HPDE6-E6E7 (cell line): ENCODE data around the gene LIME1.

Experiments used
- DNase-seq: peaks from one replicate; pipeline ENCODE4 v3.0.0; 2011; ENCODE audit warnings: missing footprints; ENCODE audit errors: extremely low spot score

The LIME1 gene, protein sequence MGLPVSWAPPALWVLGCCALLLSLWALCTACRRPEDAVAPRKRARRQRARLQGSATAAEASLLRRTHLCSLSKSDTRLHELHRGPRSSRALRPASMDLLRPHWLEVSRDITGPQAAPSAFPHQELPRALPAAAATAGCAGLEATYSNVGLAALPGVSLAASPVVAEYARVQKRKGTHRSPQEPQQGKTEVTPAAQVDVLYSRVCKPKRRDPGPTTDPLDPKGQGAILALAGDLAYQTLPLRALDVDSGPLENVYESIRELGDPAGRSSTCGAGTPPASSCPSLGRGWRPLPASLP

DNA sequence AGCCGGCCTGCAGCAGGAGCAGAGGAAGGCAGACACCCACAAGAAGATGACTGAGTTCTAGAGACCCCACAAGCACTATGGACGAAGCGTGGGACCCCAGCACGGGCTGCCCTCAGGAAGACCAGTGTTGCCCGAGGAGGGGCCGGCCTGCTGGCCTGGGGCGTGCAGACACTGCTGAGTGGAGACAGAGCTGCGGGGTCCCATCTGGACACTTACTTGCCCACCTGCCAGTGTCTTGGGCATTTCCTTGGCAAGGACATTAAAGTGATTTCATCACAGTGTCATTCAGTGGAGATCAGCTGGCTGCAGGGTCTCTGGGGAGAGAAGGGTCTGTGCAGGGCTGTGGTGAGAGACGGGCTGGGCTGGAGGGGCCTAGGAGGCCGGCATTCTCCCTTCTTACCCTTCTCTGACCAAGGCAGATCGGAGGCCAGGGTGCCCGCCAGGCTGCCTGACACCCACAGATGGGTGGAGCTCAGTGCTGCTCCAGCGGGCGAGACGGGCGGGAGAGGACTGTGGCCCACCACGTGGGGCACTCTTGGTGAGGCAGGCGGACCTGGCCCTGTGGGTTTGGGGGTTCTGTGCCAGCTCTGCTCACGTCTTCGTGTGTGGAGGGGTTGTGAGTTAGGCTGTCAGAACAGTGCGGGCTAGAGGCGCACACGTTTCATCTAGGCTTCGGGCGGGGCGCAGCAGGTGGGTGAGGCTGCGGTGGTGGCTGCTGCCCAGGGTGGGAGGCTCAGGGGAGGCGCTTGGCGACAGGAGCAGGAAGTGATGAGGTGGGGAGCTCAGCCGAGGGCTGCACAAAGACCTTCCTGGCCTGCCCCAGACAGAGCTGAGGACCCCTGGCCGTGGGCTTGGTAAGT lies at the start of gene LIME1:
Gene LIME1, plus strand, starts transcription at position 806 of the 860 bp plus-strand sequence. CDS start 886 bp downstream, outside the sequence.
- DNase-seq, result no peak

DNA sequence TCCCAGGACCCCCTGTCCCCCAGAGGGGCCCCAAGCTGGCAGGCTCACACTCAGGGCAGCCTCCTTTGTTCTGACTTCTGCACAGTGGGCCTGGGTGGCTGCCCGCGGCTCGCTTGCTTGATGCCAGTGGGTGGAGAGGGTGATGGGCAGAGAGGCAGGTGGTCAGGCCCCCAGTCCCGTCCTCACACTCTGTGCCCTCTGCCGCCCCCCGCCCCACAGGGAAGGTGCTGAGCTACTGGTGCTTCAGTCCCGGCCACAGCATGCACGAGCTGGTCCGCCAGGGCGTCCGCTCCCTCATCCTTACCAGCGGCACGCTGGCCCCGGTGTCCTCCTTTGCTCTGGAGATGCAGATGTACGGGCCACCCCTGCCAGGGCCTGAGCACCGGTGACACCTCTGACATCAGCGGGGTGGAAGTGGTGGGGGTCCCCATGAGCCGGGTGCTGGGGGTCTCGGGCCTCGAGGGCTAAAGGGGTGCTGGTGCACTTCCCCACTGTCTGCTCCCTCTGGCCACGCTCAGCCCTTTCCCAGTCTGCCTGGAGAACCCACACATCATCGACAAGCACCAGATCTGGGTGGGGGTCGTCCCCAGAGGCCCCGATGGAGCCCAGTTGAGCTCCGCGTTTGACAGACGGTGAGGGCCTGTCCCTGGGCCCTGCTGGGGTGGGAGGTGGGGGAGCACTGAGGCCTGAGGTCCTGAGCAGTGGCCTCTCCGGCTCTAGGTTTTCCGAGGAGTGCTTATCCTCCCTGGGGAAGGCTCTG lies 48.9 kb upstream of the LIME1 start:
- no peak for DNase-seq

DNA sequence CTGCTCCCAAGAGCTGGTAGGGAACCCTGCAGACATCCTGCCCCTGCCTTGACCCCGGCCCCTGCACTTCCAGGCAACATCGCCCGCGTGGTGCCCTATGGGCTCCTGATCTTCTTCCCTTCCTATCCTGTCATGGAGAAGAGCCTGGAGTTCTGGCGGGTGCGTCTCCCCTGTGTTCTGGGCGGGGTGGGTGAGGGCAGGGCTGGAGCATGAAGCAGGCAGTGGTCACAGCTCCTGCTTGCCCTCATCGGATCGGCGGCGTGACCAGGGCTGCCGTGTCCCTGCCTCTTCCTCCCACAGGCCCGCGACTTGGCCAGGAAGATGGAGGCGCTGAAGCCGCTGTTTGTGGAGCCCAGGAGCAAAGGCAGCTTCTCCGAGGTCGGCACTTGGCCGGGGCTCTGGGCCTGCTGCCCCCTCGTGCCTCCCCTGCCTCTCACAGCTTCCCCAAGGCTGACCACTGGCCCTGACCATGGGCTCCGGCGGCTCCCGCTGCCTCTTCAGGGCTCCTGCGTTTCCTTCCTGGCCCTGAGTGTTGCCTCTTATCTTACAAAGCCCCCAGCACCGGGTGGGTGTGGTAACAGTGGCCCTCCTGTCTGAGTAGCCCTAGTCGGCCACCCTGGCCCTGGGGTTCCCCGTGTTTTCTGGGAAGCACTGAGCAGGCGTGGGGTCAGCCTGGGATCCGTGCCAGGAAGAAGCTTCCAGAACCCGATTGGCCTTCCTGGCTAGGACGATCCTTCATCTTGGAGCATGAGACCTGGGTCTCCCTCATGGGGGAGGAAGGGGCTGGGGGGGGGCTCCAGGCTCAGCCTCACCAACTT lies 48.0 kb upstream of the LIME1 start:
- no peak for DNase-seq

DNA sequence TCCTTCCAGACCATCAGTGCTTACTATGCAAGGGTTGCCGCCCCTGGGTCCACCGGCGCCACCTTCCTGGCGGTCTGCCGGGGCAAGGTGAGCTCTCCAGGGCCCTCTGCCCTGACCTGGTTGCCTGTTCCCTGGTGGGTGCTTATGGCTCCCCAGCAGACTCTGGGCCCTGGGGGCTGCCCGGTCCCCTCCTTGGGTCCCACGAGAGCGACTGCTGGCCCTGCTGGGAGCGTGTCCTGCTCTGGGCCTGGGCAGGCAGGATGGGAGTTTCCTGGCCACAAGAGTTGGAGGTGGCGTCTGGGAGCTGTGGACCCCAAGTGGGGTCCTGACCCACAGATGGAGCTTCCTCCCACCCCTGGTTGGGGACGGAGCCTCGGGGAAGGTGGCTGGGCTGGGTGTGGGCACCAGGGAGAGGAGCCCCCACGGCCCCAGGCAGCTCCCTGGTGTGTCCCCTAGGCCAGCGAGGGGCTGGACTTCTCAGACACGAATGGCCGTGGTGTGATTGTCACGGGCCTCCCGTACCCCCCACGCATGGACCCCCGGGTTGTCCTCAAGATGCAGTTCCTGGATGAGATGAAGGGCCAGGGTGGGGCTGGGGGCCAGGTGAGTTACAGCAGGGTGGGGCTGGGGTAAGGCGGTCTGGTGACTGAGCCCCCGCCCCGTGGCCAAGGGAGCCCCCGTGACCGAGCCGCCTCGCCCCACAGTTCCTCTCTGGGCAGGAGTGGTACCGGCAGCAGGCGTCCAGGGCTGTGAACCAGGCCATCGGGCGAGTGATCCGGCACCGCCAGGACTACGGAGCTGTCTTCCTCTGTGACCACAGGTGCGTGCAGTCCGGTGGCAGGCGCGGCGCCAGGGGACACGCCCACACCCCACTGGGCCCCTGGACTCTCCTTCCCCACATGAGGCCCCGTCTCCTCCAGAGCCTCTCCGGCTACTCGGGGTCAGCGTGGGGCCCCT lies 47.1 kb upstream of the LIME1 start:
- DNase-seq, result no peak

DNA sequence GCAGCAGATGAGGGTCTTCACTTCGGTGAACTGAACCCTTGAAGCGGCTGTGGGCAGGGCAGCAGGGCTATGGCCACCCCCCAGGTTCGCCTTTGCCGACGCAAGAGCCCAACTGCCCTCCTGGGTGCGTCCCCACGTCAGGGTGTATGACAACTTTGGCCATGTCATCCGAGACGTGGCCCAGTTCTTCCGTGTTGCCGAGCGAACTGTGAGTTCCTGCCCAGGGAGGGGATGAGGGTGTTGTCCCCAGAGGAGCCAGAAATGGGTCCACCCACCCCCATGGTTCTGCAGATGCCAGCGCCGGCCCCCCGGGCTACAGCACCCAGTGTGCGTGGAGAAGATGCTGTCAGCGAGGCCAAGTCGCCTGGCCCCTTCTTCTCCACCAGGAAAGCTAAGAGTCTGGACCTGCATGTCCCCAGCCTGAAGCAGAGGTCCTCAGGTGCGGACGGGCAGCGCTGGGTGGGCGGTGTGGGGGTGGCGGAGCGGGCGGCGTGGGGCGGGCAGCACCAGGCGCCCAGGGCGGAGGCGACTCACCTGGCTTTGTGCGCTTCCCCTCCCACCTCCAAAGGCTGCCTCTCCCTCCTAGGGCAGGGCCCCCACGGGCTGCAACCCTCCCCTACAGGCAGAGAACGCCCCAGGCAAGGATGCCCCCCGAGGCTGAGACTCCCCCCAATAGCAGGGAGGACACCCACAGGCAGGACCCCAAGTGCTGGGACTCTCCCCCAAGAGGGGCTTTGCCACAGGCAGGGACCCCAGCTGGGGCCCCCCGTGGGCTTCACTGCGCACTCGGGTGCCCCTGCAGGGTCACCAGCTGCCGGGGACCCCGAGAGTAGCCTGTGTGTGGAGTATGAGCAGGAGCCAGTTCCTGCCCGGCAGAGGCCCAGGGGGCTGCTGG lies 46.2 kb upstream of the LIME1 start:
- no peak for DNase-seq

DNA sequence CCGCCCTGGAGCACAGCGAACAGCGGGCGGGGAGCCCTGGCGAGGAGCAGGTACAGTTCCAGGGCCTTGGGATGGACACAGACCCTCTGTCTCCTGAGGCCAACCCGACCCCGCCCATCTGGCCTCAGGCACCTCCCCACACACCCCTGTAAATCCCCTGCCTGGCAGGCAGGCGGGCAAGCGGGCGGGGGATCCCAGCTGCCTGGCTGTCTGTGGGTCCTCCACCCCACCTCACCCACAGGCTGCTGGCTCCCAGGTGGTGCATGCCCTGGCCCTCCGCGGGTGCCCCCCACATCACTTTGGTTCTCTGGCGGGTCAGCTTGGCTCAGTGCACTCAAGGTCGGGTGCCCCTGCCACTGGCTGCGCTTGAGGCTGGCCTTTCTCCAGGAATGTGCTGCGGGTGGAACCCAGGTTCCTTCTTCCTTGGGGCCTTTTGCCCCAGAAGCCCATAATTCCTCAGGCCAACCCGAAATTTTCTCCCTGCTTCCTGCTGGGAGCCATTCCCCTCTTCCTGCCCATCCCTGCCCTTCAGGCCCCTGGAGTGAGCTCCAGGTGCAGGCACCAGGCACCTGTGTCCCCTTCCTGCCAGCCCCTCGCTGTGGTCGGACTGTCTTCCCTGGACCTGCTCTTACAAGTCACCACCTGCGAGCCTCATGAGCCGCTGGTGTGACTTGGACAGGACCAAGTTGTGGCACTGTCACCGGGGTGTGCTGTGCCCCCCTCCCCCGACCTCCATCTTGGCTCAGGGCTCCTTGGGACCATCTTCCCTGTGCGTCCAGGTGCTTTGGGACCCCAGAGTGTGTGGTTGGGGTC lies 45.4 kb upstream of the LIME1 start:
- no peak for DNase-seq

DNA sequence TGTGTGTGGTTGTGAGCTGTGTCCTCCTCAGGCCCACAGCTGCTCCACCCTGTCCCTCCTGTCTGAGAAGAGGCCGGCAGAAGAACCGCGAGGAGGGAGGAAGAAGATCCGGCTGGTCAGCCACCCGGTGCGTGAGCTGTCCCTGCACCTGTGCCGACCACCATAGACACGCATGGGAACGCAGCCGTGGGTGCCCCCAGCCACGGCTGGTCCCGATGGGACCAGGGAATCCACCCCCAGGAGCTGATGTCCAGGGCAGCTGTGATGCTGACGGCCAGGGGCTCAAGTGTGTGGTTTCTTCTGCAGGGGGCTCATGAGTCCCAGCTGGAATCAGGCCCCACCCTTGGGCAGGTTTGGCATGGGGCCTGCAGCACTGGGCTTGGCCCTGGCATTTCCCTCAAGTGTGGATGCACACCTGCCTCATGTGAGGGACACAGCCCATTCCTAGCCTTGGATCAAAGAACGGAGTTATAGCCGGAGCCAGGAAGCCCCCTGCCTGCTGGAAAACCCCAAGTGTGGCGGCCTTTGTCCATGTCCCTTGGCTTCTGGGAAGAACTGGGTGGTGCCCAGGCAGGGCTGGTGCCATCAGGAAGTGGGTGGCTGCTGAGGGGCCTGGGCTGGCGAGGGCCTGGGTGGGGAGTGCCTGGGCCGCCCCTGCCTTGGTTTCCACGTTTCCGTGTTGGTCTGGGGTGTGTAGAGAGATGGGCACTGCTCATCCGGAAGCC lies 44.6 kb upstream of the LIME1 start:
- DNase-seq, result no peak

DNA sequence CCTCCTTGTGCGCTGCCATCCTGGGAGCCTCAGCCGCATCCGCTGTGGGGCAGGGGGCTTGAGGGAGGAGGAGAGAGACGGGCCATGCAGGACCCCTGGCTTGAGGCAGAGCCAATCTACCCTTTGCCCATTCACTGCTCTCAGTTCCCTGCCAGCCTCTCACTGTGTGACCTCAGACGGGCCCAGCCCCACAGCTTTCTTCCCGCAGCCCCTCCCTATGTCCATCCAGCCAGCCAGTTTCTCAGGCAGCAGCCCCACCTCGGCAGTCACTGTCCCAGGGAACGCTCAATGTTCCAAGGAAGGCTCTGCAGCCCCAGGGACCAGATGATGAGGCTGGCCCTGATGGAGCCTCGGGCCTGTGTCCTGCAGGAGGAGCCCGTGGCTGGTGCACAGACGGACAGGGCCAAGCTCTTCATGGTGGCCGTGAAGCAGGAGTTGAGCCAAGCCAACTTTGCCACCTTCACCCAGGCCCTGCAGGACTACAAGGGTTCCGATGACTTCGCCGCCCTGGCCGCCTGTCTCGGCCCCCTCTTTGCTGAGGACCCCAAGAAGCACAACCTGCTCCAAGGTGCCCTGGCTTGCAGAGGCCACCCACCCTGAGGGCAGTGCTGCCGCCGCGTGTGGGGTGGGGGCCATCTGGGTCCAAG lies 43.9 kb upstream of the LIME1 start:
- DNase-seq, result no peak

DNA sequence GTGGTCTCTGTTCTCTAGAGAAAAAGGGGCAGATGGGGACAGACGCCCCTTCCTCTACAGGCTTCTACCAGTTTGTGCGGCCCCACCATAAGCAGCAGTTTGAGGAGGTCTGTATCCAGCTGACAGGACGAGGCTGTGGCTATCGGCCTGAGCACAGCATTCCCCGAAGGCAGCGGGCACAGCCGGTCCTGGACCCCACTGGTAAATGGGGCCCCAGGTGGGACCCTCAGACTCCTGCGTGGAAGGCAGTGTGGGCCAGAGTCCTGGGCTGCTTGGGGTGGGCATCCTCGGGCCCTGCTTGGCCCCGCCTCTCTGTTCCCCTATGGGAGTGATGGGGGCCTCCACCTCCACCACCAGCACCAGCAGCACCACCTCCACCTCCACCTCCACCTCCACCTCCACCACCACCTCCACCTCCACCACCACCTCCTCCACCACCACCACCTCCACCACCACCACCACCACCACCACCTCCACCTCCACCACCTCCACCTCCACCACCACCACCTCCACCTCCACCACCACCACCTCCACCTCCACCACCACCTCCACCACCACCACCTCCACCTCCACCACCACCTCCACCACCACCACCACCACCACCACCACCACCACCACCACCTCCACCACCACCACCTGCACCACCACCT lies 43.3 kb upstream of the LIME1 start:
- no peak for DNase-seq

DNA sequence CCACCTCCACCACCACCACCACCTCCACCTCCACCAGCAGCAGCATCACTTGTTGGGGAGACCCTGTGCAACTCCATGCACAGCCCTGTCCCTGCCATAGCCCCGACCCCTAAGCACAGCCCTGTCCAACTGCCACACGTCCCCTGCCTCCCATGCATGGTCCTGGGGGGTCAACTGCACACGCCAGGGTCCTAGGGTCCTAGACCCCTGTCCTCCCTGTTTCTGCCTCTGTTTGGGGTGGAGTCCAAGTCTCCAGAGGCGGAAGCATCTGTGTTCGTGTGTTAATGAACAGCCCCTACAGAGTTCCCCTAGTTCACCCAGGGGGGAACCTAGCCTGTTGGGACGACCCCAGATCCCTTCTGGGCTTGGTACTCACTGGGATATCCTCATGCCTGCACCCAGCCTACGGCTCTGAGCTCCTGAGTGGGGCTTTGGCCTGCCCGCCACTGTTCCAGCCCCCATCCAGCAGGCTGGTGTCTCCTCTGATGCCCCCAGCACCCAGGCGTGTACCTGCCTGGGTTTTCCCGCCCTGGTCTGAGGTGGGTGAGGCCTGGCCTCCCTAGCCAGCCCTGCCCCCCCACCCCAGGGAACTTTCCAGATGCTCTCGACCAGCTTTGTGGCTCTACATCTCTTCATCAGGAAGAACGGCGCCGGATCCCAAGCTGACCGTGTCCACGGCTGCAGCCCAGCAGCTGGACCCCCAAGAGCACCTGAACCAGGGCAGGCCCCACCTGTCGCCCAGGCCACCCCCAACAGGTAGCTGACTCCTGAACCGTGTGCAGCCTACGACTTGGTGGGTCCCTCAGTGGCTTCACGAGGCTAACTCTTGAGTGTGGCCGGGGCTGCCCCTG lies 42.5 kb upstream of the LIME1 start:
- no peak for DNase-seq

DNA sequence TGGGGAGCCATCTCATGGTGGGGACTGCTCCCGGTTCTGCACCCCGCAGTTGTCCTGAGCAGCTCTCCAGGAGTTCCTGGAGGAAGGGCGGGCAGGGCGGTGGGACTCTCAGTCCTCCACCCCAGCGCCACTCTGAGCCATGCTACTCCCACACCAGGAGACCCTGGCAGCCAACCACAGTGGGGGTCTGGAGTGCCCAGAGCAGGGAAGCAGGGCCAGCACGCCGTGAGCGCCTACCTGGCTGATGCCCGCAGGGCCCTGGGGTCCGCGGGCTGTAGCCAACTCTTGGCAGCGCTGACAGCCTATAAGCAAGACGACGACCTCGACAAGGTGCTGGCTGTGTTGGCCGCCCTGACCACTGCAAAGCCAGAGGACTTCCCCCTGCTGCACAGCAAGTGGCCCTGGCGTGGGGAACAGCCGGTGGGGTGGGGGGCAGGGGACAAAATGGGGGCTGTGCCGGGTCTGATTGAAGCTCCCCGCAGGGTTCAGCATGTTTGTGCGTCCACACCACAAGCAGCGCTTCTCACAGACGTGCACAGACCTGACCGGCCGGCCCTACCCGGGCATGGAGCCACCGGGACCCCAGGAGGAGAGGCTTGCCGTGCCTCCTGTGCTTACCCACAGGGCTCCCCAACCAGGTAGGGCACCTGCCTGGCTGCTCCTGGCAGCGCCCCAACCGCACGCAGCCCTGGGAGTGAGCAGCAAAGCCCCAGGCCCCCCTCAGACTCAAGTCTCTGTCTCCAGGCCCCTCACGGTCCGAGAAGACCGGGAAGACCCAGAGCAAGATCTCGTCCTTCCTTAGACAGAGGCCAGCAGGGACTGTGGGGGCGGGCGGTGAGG lies 41.7 kb upstream of the LIME1 start:
- no peak for DNase-seq

DNA sequence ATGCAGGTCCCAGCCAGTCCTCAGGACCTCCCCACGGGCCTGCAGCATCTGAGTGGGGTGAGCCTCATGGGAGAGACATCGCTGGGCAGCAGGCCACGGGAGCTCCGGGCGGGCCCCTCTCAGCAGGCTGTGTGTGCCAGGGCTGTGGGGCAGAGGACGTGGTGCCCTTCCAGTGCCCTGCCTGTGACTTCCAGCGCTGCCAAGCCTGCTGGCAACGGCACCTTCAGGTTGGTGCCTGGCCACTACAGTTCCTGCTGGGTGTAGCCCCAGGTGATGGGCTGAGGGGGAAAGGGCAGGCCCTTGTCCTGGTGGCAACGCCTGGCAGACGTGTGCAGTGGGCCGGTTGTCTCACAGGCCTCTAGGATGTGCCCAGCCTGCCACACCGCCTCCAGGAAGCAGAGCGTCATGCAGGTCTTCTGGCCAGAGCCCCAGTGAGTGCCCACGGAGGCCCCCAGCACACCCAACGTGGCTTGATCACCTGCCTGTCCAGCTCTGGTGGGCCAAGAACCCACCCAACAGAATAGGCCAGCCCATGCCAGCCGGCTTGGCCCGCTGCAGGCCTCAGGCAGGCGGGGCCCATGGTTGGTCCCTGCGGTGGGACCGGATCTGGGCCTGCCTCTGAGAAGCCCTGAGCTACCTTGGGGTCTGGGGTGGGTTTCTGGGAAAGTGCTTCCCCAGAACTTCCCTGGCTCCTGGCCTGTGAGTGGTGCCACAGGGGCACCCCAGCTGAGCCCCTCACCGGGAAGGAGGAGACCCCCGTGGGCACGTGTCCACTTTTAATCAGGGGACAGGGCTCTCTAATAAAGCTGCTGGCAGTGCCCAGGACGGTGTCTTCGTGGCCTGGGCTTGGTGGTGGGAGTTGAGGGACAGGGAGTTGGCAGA lies 40.8 kb upstream of the LIME1 start:
- DNase-seq, result no peak

DNA sequence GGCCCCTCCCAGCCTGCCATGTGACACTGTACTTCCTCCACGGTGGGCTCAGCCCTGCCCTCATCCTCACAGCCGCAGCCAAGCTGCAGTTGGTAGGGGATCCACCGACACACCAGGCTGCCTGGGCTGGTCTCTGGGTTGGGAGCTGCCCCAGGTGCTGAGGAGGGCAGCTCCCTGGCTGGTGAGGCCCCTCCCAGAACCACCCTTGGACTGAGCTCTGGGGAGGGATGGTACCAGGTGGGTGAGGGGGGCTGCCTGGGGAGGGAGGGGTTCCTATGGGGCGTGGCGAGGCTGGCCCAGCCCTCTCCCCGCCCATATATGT lies 40.2 kb upstream of the LIME1 start:
- DNase-seq, result no peak
